Measurements from ENCODE around the gene ZNF740.
A peak's percentile ranks its signal among the peaks of the same experiment; 100 is the strongest.
"Not testable (repeated sequence)": the region's sequence is repeated elsewhere in the genome, so short reads cannot be mapped to it uniquely, and the experiment has no call there.

ZNF740 gene

DNA sequence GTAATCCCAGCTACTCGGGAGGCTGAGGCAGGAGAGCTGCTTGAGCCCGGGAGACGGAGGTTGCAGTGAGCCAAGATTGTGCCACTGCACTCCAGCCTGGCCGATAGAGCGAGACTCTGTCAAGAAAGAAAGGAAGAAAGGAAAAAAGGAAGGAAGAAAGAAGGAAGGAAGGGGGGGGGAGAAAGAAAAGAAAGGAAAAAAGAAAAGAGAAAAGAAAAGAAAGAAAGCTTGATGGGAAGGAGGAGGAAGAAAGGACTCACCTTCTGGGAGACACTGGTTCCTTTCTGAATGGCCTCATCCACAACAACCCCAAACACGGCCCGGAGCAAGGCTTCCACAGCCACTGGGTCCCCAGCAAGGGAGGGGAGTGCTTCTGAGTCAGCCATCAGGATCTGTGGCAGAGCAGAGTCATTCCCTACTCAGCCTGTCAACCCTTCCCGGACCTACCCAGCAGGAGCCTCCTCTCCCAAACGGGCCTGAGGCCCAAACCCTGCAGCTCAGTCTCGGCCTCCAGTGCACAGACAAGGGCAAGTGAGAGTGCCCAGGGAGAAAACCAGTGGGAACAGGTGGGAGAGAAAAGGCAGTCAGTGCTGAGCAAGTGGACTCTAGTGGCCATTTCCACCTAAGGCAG is 7.3 kb upstream of the ZNF740 start:
- no peak for DNase-seq

DNA sequence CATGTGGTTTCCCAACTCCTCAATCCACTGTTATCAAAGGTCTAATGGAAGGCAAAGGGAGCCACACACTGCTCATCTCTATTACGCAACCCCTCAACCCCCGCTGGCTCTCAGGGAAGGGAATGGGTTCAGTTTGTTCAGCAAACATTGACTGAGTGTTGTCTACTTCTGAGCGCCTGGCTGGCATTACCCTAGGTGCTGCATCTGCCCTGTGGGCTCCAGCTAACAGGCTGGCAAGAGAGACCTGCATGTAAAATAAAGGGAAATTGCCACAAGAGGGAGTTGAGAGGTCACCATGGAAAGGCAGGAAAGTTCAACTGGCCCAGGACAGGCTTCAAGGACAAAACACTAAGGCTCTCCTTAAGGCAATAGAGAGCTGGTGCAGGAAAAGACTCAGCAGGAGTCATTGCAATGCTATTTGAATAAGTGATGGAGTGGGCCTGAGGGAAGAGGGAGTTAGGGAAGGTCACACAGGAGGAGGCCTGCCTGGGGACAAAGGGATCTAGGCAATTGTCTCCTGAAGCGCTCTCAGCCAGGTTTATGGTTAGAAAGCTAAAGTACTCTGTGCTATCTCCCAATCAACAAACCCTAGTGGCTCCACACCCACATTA is 5.5 kb upstream of the ZNF740 start:
- DNase-seq, result peak; percentile 59

DNA sequence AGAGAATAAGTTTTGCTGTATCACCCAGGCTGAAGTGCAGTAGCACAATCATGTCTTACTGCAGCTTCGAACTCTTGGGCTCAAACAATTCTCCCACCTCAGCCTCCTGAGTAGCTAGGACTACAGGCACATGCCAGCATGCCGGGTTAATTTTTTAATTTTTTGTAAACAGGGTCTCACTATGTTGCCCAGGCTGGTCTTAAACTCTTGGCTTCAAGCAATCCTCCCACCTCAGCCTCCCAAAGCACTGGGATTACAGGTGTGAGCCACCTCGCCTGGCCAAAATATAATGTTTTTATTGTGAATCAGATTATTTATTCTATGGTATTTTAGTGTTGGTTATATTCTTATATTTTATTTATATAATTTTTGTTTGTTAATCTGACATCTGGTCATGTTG is 3.8 kb upstream of the ZNF740 start:
- DNase-seq, result no peak

DNA sequence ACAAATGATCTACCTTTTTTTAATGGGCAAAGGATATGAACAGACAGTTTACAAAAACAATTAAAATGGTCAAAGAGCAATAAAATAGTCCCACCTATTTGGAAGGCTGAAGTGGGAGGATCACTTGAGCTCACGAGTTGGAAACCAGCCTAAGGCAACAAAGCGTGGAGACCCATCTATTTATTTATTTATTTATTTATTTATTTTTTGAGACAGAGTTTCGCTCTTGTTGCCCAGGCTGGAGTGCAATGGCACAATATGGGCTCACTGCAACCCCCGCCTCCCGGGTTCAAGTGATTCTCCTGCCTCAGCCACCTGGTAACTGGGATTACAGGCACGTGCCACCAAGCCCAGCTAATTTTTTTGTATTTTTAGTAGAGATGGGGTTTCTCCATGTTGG is 3.1 kb upstream of the ZNF740 start:
- DNase-seq, result not testable (repeated sequence)

DNA sequence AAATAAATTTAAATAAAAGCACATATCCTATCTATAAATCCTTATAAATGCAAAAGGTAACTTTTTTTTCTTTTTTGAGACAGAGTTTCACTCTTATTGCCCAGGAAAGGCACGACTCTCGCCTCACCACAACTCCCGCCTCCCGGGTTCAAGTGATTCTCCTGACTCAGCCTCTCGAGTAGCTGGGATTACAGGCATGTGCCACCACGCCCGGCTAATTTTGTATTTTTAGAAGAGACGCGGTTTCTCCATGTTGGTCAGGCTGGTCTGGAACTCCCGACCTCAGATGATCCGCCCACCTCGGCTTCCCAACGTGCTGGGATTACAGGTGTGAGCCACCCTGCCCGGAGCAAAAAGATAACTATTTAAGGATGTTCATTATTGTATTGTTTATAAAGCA is 1.7 kb upstream of the ZNF740 start:
- not testable (repeated sequence) for DNase-seq

DNA sequence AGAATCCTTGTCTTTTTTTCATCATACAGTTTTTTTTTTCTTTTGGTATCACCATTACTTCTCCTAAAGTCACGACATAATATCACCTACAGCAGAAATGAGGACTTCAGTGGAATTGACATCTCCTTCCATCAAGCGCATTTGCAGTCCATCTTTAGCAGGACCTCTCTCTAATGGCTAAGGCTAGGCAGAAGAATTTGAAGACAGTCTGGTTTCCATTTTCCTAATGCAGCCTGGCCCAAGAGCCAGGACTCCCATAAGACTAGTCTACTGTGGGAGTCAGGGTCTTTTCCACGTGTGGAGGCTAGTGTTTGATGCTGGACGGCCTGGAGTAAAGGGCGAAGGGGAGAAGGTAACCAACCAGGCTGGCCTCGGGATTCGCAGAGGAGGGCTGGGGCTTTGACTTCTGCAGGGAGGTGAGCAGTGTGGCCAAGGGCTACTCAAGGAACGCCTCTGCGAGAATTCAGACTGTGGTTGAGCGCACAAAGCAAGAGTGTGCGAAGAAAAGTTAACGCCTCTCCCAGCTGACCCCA is 769 bp upstream of the ZNF740 start:
- DNase-seq, result no peak

DNA sequence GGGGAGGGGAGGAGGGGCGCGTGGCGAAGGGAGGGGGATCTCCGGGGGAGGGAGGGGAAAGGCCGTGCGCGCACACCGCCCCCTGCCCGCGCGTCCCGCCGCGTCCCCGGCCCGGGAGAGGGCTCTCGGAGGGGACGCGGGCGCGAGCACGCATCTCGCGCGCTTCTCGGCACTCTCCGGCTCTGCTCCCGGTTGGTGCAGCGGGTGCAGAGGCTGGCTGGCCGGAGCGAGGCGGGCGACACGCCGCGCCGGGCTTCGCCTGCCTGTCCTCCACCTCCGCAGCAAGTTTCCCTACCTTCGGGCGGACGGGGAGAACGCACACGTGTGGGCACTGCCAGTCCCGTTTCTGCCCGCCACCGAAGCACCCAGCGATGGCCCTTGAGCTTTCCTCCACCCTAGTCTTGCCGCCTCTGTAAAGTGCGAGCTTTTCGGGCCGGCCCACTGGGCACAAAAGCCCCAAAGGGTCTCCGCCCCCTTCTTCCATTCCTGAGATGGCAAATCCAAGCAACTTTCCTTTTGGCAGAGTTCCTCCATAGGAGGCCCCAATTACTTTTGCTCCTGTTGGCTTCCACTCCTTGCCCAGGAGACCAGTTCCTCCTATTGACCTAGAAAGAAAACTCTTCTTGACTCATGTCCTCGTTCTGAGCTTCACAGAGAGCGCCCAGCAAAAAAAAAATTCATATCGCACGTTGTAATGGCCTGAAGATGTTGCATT is 566 bp downstream of the ZNF740 start:
- DNase-seq, result peak; percentile 45

DNA sequence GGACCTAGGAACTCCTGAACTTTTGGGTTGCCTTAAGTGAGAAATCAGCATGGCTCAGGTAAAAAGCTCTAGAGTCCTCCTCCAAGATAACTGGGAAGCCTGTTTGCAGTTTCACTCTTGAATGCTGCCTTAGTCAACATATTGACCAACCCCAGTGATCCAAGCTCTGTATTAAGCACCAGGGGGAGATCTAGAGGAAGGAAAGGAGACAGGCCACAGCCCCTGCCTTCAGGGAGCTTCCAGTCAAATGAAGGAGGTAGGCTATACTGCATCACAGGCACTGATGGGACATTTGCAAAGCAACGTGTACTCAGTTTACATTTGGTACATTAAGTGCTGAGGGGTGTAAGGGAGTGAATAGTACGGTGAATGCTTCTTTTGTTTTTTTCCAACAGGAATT is 1.4 kb downstream of the ZNF740 start:
- DNase-seq, result no peak

DNA sequence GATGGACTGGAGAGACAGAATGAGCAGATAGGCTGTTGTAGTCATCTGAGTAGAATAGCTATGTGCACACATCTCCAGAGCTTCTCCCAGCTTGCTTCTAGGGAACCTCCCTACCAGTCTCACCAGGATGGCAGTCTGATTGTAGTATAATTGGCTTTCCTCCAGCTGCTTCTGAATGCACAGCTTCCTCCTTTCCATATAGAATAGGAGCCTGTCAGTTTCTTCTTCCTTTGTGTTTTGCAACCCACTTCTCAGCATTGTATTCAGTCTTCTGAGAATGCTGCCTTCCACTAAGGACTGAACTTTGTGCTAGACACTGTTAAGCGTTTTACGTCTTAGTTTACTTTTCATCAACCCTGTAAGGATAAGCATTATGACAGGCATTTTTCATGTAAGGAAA is 2.4 kb downstream of the ZNF740 start:
- peak; percentile 95 for DNase-seq

DNA sequence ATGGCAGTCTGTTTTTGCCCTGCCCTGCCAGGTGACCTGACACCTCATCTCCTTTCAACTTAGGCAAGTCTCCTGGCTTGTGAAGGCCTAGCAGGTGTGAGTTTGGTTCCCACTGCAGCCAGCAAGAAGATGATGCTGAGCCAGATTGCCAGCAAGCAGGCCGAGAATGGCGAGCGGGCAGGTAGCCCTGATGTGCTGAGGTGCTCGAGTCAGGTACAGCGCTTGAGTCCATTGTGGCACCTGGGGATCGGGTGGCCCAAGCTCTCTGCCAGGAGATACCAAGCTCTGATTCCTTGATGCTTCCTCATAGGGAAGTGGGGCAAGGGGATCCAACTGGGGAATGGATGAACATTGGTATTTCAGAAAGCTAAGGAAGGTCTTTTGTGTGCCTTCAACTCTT is 4.3 kb downstream of the ZNF740 start:
- DNase-seq, result no peak

DNA sequence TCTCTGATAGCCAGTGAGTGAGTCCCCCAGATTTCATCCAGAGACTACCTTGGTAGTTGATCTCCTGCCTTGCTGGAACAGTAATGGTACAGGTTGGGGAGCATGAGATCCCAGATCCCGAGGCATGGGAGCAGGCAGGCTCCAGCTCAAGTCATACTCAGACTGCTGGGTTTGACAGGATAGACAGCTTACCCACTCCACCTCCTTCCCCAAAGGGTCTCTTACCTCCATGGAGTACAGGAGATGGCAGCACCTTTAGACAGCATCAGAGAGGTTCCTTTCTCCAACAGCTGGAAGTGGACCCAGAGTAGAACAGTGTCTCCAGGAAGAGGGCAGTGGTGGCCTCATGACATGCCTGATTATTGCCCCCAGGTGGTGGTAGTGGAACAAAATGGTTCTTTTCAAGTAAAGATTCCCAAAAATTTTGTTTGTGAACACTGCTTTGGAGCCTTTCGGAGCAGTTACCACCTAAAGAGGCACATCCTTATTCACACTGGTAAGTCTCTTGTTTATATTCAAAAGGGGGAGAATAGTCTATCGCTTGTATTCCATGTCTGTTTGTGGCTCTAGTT is 5.1 kb downstream of the ZNF740 start:
- DNase-seq, result no peak

DNA sequence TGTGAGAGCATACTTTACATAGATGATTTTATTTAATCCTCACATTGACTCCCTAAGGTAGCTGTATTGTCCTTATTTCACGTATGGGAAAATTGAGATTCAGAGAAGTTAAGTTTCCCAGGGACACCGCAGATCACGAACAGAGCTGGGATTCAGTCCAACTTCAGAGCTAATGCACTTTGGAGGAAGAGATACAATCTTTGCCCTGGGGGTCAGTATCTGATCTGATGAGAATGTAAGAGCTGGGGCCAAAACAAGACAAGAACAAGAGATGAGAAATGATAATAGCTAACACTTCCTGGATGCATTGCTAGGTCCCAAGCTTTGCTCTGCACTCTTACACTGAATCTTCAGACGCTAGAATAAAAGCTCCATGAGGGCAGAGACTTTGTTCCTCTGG is 6.2 kb downstream of the ZNF740 start:
- DNase-seq, result no peak

DNA sequence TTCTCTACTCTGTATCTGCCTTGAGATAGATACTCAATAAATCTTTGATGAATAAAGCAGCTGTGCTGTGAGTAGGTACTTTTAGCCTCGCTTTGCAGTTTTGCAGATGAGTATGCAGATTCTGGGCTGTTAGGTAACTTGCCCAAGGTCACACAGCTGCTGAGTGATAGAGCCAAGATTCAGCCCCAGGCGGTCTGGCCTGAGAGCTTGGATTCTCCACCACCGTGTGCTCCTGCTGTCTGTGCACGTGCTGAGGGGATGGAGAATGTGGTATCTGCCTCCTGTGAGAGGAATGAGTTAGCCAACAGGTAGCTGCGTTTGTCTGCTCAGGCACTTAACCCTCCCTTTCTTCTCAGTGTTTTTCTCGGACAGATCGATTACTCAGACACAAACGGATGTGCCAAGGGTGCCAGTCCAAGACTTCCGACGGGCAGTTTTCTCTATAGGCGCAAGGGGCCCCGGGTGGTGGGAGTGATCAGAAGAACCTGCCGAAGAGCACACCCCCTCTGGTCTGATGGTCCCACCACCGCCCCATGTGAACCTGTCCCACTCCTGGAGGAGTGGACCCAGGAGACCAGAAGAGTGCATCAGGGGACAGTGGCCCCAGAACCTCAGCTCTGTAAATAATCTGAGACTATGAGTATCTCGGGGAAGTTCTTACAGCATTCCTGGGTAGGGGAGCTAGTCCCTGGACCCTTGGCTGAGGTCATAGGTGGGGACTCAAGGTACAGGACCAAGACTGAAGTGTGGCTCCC is 6.8 kb downstream of the ZNF740 start:
- DNase-seq, result no peak

DNA sequence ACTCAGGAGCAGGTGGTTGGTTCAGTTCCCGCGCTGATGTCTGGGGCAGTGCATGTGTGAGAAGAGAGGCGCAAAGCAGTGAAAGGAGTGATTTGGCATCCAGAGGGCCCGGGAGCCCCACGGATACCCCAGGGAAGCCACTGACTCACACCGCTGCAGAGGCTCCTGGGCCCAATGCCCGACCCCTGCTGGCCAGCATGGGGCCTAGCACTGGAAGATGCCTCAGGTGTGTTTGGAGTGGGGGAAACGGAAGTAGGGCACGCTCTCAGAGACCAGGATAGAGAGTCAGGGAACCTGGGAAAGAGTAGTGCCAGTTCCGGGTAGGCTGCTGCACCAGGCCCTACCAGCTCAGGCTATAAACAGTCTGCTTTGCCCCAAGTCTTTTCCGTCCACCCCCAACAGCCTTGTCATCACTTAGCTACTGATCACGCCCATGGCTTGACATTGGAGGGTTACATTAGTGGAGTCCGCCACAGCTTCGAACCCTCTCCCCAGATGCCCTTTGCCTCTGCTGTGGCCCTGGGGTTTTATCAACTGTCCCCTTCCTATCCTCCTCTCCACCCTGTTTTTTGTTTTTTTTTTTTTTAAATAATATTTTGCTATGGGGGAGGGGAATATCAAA is 9.7 kb downstream of the ZNF740 start:
- no peak for DNase-seq

DNA sequence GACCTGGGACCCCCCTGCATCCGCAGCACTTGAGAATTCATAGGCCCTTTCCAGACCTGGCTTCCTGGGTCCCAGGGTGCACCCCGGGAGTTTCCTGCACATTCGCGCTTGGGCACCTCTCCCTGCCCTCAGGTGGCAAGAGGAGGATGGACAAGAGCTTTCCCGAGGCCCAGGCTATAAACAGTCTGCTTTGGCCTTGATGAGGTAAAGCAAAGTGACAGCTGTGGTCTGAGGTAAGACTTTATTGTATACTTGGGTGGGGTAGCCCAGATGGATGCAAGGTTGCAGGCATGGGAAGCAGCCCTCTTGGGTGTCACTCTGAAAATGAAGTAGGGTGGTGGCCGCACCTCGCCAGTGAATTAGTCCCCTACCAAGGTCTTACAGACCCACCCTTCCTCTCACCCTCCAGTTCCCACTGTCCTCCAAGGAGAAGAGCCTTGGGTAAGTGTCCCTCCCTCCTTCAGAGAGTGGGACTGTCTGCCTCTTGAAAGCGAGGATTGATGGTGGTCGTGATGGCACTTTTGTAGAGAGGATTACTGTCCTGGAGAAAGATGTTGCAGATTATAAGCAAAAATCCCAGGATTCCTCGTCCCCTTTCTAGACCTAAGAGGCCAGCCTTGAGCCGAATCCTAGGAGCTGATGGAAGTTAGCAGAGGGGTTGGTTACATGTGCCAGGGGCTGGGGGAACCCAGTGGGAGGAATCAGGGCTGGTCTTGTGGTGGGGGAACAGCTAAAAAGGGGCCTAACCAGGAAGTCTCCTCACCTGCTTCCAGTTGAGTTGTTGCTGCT is 10.8 kb downstream of the ZNF740 start:
- DNase-seq, result no peak

DNA sequence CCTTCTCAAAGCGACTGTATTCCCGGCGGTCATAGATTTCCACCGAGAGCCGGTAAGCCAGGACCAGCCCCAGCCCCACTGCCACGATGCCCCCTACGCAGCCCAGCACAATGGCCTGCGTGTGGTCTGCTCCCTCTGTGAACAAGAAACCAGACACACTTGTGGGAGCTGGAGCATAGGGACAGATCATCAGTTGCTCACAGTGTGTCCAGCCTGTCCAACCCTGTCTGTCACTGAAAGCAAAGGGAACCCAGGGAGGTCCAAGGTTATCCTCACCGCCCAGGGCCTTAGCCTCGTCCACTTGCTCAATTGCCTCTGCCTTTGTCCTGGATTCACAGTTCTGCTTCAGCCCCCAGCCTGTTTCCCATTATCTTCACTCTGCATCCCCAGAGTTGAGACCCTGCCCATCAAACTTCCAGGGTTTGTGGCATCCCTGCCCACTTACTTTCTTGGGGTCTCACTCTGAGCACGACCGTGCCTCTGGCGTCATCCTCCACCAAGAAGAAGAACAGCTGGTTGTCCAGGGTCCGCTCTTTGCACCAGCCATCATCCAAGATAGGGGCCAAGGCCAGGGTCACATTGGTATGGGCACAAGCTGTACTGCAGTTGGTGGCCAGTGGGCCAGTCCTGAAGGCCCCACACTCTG is 11.5 kb downstream of the ZNF740 start:
- DNase-seq, result no peak

DNA sequence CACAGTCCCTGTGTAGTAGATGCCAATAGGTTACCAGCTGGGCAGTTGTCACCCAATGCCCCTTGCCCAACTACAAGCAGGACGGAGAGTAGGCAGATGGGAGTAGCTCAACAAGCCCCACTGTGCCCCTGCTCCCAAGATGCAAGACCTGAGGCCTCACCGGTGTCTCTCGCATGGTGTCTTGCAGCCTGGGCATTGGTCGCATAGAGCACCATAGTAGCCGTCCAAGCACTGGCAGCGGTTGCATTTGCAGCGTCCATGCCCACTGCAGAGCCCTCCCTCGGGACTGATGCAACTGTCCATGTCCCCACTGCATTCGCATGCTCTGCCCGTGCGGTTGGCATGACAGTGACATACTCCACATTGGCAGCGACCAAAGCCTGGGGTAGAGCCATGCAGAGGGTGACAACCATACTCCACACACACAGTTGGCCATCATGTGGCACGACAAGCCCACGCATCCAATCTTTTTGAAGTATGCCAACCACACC is 12.1 kb downstream of the ZNF740 start:
- DNase-seq, result no peak

DNA sequence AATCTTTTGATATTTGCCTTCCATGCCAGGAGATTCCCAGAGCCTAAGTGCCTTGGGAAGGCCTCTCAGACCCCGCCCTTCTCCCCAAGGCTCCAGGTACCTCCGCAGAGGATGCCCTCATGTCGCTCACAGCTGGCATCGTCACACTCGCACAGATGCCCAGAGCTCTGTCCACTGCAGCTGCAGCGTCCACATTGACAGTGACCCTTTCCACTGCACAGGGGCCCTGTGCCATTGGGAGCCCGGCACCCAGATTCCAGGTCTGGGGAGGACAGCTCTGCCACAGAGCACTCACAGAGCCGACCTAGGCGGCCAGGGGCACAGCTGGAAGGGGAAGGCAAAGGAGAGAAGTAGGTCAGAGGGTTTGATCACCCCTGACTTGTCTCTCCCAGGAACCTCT is 12.5 kb downstream of the ZNF740 start:
- no peak for DNase-seq

DNA sequence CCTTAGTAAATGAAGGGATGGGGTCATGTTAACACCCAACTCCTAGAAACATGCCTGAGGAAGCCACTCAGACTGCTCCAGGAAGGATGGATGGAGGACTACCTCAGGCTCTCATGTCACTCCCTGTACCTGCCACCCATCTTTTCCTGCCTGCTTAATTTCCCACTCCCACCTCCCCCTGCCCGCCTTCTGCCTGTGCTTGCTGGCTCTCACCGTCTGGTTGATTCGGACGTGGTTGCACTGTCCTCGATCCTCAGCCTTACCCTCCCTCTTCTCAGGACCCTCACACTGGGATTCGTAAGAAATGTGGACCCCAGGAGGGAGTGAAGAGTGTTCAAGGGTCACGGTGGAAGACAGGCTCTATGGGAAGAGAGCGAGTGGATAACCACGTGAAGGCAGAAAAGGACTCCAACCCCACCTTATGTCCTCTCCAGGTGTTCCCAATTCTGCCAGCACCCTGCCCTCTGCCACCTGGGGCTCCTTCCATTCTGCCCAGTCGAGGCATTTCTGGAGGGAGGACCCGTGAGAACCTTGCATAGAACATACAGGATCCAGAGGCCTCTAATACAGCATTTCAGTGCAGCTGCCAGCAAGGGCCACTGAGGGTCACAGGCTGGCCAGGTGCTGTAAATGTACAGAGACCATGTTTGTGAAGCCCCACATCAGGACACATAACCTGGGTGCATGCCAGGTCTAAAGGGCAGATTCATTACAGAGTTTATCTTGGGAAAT is 13.6 kb downstream of the ZNF740 start:
- DNase-seq, result no peak

DNA sequence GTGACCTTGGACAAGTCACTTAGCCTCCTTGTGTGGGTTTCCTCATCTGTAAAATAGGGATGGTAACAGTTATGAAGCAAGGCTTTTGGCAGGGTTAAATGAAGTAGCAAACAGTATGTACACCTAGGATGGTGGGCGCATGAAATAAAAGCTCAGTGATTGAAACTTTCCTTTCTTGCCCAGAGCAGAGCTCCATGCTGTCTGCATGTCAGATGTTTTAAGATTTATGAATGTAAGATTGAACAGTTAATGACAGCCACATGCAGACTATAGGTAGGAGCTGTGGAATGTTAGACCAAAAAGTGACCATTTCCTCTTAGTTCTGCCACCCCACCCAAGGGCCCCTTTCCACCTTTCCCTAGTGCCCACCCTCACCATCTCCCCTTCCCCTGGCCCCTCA is 14.5 kb downstream of the ZNF740 start:
- no peak for DNase-seq
